Measurements from ENCODE around the gene COBLL1.

The COBLL1 gene

DNA sequence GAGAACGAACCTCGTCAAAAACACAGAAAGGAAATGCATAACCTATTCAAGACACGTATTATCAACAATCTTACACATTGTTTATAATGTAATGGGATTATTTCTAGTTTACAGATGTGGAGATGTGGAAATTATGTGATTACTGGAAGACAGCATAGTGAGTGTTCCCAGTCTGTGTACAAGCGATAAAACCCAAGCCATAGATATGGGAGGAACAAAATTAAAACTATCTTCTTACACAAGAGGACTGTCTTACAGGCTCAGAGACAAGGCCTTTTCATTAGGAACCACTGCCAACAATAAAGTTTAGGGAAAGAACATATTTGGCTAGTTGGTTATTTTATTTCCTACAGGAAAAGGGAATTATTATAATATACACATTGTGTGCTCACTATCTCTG, 20.3 kb downstream of the COBLL1 start:
- DNase-seq (ENCODE audit: low read depth) = no peak

GRCh38 chr2:164818149-164819136, 23.2 kb downstream of the COBLL1 start:
- DNase-seq (ENCODE audit: low read depth) = no peak

GRCh38 chr2:164816900-164817299, 24.7 kb downstream of the COBLL1 start:
- DNase-seq (ENCODE audit: low read depth) = no peak

- no peak for DNase-seq (ENCODE audit: low read depth)
Observed at GRCh38 chr2:164816046-164816445, 25.6 kb downstream of the COBLL1 start.

DNA sequence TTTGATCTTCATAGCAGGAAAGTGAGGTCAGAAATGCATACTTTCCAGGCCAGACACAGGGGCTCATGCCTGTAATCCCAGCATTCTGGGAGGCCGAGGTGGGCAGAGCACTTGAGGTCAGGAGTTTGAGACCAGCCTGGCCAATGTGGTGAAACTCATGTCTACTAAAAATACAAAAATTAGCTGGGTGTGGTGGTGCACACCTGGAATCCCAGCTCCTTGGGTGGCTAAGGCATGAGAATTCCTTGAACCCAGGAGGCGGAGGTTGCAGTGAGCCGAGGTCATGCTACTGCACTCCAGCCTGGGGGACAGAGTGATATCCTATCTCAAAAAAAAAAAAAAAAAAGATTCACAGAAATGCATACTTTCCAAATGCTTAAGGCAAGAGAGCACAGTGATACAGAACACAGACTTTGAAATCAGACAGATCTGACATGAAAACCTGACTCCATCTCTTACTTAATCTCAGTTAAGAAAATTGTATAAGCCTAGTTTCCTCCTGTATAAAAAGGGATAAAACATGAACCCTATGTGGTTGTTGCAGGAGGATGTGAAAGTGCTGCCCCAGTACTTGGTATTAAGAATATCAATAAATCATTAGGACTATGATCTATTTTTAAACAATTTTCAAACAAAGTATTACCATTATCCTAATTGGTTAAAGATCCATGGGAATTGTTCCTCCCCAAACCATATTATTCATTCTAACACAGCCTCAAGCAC, 26.4 kb downstream of the COBLL1 start:
- no peak for DNase-seq (ENCODE audit: low read depth)

DNA sequence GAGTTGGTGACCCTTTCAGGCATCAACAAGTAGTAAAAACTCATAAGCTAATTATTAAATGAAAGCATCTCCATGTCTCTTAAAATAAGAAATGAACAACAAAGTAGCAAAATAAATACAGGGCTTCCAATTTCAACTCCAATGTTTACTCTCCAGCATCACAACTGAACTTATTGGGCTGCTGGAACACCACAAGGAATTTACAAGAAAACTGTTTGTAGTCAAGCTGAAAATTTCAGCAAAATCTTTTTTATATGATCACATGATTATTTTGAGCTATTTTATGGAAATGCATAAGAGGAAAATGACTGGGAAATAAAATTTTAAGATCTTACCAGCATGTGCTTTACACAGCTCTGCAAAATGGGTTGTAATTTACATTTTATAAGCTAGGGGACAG, 28.1 kb downstream of the COBLL1 start:
- no peak for DNase-seq (ENCODE audit: low read depth)

DNA sequence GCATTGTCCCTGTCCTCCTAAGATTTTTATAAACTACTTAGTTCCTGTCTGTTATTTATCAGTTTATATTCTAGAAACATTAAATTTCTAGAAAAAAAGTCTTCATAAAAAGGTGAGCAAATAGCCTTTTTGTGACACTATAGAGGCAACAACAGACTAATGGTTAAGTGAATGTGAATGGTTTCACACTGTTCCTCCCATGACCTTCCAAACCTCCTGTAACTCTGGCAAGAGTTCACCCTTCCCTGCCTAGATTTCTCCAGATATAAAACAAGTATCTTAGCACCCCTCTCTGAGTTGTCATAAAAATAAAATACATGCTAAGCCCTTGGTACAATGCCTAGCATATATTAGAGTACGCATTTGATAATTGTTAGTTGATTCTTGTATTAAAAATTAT, 29.2 kb downstream of the COBLL1 start:
- no peak for DNase-seq (ENCODE audit: low read depth)

DNA sequence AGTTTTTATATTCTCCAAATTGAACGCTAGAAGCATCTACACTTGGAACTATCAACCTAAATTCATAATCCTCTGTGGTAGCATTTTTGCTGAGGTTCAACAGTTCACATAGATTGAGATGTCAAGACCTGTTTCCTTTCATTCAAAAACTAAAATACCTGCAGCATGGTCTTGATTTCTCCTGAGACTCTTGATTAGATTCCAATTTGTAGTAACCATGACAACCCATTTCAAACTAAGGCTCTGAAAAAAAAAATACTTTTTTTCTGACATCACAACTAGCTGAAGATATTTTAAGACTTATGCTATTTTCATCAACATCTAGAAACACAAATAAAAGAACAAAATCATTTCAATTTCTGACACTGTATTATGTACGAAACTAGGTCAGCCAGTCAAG, 29.8 kb downstream of the COBLL1 start:
- DNase-seq (ENCODE audit: low read depth) = no peak

- DNase-seq (ENCODE audit: low read depth) = no peak
Observed at GRCh38 chr2:164810843-164811242, 30.8 kb downstream of the COBLL1 start.

- no peak for DNase-seq (ENCODE audit: low read depth)
Observed at GRCh38 chr2:164808776-164809175, 32.8 kb downstream of the COBLL1 start.

GRCh38 chr2:164803776-164804466, 37.7 kb downstream of the COBLL1 start:
- no peak for DNase-seq (ENCODE audit: low read depth)

GRCh38 chr2:164802095-164802707, 39.4 kb downstream of the COBLL1 start:
- no peak for DNase-seq (ENCODE audit: low read depth)

DNA sequence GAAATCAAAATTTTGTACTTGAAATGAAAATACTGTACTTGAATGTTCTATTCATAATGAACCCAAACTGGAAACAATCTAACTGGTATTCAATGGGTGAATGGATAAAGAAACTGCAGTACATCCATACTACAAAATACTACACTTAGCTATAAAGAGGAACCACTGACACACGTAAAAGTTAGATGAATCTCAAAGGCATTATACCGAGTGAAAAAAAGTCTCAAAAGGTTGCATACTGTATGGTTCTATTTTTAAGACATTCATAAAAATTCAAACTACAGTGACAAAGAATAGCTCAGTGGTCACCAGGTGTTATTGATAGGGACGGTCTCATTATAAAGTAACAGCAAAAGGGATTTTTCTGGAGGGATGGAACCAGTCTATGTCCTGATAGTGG, 41.1 kb downstream of the COBLL1 start:
- DNase-seq (ENCODE audit: low read depth) = no peak

- DNase-seq (ENCODE audit: low read depth) = no peak
Observed at GRCh38 chr2:164797627-164798026, 44.0 kb downstream of the COBLL1 start.

DNA sequence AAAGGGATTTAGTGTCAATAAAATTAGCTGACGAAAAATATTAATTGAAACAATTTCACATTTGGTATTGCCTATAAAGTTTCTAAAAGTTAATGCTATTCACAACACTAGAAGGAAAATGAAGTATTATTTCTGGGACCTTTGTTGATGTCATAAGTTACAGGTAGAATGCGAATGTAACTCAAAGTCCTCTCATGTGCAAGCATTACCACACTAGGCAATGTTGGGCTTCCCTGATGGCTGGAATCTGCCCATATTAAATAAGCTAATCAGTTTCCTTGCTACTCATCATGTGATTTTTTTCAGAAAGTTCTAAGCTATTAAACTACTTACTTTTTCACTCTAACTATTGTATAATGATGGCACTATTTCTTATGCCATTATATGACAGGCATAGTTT, 44.6 kb downstream of the COBLL1 start:
- no peak for DNase-seq (ENCODE audit: low read depth)

GRCh38 chr2:164794432-164795231, 47.0 kb downstream of the COBLL1 start:
- DNase-seq (ENCODE audit: low read depth) = no peak

DNA sequence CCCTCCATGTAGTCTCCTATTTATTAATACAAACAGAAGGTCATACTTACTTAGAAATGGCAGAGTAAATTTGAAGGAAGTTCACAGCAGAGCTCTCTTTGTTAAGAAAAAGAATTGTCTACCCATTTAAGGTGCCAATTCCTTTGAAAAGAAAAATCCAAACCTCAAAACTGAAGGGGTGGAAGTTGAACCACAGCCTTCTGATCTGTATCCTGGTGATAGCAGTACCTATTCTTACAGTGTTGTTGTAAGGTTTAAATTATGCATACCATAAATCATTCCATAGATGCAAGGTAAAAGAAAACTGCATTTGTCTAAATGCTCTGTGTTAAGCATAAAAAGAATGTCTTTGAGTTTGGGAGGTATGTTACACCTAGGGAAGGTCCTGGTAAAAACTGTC, 47.6 kb downstream of the COBLL1 start:
- DNase-seq (ENCODE audit: low read depth) = no peak

DNA sequence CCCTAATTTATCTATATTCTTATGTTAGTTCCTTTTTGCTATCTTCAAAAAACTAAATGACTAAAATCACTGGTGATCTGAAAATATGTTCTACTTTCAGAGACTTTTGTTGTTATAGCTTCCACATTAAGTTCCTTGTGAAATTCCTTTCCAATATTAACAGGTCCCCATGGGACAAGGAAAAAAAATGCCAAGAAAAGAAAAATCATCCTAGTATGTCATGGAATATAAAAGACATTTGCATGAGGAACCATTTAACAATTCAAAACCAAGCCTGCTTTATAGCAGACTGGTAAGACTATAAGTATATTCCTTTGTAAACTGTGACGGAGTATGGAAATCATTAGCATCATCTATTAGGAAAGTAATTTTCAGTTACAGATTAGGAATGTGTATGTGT, 48.1 kb downstream of the COBLL1 start:
- DNase-seq (ENCODE audit: low read depth) = no peak

DNA sequence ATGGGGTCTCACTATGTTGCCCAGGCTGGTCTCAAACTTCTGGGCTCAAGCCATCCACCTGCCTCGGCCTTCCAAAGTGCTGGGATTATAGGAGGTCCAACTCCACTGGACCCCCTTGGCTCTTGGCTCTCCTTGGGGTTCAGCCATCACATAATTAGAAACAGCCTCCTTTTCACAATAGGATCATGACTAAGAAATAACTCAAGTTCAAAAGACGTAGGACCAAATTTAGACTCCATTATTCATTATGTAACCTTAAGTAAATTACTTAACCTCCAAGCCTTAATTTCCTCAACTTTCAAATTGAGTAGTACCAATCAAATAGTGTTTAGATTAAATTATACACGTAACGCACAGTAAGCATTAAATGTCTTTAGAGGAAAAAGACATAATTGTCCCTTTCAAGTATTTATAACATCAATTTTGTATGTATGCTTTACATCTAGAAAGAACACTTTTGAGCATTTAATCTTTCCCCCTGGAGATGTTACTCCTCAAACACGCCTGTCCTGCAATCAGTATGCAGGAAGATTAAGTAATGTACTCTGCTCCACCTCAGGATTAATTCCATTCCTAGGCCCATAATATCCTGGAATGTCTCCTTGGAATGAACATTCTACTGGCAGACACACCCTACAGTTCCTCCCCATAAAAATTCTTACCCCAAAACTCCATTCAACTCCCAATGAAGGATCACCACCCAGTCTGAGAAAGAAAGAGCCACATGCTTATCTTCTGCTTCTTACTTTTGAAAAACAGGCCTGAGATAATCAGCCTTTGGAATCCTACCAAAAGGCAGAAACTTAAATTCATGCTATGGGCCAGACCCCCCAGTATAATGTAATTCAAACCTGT, 49.1 kb downstream of the COBLL1 start:
- DNase-seq (ENCODE audit: low read depth) = no peak

DNA sequence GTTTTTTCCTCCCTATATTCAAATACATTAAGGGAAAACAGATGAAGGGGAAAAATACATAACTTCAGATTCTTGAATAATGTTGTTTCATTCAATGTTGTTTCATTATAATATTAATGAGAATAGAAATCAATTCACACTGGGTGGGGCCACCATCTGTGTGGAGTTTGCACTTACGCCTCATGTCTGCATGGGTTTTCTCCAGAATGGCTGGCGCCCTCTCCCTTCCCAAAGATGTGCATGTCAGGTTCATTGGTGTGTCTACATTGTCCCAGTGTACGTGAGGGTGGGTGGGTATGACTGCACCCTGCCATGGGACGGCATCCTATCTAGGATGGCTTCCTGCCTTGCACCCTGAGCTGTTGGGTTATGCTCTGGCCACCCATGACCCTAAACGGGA, 51.7 kb downstream of the COBLL1 start:
- DNase-seq (ENCODE audit: low read depth) = no peak

All from stimulated activated CD8-positive, alpha-beta memory T cell treated with anti-CD3 and anti-CD28 coated beads, Interleukin-15, amount 100 ng/mL, for 24 hours (primary cell).